Gastrocnemius medialis (tissue), 4 donors: ENCODE results near the gene ULBP2. TPM values are rescaled to one million over a fixed set of nuclear protein-coding genes. Genes with fewer than 3 reads are reported as not detected.

Source experiments
- ATAC-seq, 2 donors: fragments of 150-250 bp; one replicate each; pipeline ENCODE4 v1.9.1; 2016
- DNase-seq, 2 donors: peaks; one replicate each; pipeline ENCODE4 v3.0.0-alpha.2; 2019
- H3K27ac ChIP-seq, 4 donors: fragments of 200-600 bp; sonication (generic); 1 replicate in 1 of 4; 2 replicates in 3 of 4; pipeline ENCODE4 v1.5.1; 2016 to 2018; ENCODE audit warnings: mild to moderate bottlenecking in 2 of 4, moderate library complexity in 1 of 4
- H3K27me3 ChIP-seq, 3 donors: fragments of 200-600 bp; sonication (generic) in 2 of 3; 1 replicate in 1 of 3; 2 replicates in 2 of 3; pipeline versions ENCODE4 v1.5.1 to v1.6.0; 2016 to 2019; ENCODE audit warnings: mild to moderate bottlenecking in 1 of 3, moderate library complexity in 1 of 3
- H3K36me3 ChIP-seq, 2 donors: fragments of 200-600 bp; sonication (generic) in 1 of 2; one replicate each; pipeline ENCODE4 v1.5.1; 2017 to 2018
- H3K4me1 ChIP-seq, 2 donors: fragments of 200-600 bp; sonication (generic) in 1 of 2; one replicate each; pipeline ENCODE4 v1.5.1; 2016 to 2017; ENCODE audit warnings: mild to moderate bottlenecking in 2 of 2
- H3K4me3 ChIP-seq, 4 donors: fragments of 200-600 bp; sonication (generic) in 3 of 4; 1 replicate in 1 of 4; 2 replicates in 3 of 4; pipeline ENCODE4 v1.5.1; 2016 to 2019; ENCODE audit warnings: mild to moderate bottlenecking in 2 of 4
- H3K9me3 ChIP-seq, 3 donors: fragments of 200-600 bp; sonication (generic) in 2 of 3; 1 replicate in 1 of 3; 2 replicates in 2 of 3; pipeline ENCODE4 v1.5.1; 2016 to 2019
- POLR2A ChIP-seq, 2 donors: fragments of 450-650 bp; IDR thresholded peaks; one replicate each; pipeline ENCODE4 v1.6.1; 2017; ENCODE audit warnings: antibody characterized with exemption in 2 of 2, mild to moderate bottlenecking in 2 of 2, moderate library complexity in 2 of 2
- in situ Hi-C, 4 donors: fragments of 200-750 bp; cut with MboI; loops; one replicate each; pipeline versions ENCODE4 v1.15.0 to v1.8.0; 2017; ENCODE audit warnings: low sequenced_read_pairs in 4 of 4
- intact Hi-C: fragments of 100-400 bp; cut with DNase I; formaldehyde crosslinking; loops from one replicate; pipeline ENCODE4 v1.15.1; 2023; ENCODE audit warnings: low total_unique reads
- total RNA-seq, 4 donors: library from RNA; depleted of rRNA; stranded (reverse); fragments of >200 nt; gene quantifications; one replicate each; pipeline versions ENCODE4 v1.1.0 to v1.2.3, GENCODE V29; 2016
- TF ChIP-seq, protein P1 (sequence below), 5 experiments: fragments of 450-650 bp in 3 of 5; fragments of 200-600 bp in 2 of 5; sonication (generic) in 2 of 5; IDR thresholded peaks in 4 of 5; conservative IDR thresholded peaks in 1 of 5; 1 replicate in 4 of 5; 2 replicates in 1 of 5; pipeline ENCODE4 v1.5.1; 2016 to 2019; ENCODE audit warnings: antibody characterized with exemption in 5 of 5, mild to moderate bottlenecking in 3 of 5, moderate library complexity in 3 of 5

The ULBP2 gene, protein sequence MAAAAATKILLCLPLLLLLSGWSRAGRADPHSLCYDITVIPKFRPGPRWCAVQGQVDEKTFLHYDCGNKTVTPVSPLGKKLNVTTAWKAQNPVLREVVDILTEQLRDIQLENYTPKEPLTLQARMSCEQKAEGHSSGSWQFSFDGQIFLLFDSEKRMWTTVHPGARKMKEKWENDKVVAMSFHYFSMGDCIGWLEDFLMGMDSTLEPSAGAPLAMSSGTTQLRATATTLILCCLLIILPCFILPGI
- total RNA-seq, result under 1 TPM in 2 of 4 donors, not detected in 2; 0.44 to 0.49 TPM

DNA sequence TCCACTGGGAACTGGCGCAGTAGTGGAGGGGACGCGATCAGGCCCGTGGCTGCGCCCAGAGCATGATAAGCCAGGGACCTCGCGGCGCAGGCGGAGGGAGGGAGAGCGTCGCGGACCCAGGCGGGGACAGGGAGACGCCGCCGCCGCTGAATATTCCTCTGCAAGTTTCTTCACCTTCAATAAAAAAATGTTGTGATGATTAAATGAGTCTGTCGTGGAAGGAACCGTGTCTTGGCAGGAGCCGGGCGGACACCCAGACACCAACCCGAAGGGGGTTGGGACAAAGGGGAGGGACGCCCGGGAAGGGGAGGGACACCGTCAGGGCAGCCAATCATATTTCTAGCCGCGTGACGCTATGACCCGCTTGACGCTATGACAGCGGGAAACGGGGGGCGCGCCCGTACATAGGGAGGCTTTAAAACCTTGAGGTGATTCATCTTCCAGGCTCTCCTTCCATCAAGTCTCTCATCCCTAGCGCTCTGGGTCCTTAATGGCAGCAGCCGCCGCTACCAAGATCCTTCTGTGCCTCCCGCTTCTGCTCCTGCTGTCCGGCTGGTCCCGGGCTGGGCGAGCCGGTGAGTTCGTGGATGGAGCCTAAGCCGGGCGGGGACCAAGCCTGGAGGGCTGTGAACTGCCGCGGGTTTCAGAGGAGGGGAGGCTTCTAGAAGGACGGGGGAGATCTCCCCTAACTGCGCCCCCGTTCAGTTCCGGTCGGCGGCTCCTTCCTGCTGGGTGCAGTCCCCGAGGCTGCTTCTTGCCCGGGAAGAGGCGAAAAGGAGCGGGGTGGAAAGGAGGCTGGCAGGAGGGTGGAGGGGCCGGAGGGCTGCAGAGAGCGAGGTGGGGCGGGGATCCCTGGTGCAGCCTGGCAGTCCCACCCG, at the start of gene ULBP2:
ULBP2 (plus strand) TSS at position 432 of the 878 bp plus-strand sequence; CDS start at position 491, 59 bp downstream.
- H3K9me3 ChIP-seq, result no peaks in the 10 kb centered on the region
- H3K27ac ChIP-seq, result peak within 1 kb of the TSS in 2 of 4 donors; percentile 45 to 53
- no peaks in the 10 kb centered on the region for H3K36me3 ChIP-seq
- DNase-seq, result peak; percentile 65 to 70
- intact Hi-C loops, result no loop called here
- ATAC-seq, result peak; percentile 89 to 93
- peaks cover 41 to 54% (median 42%) of the 10 kb centered on the region in 3 donors for H3K27me3 ChIP-seq
- H3K4me3 ChIP-seq, result peak within 1 kb of the TSS; percentile 63 to 97 (median 70)
- in situ Hi-C loops, result no loop called here
- TF ChIP-seq POLR2A (IDR thresholded peaks at IDR 0.05), result peak; percentile 45 to 72
- TF ChIP-seq, protein P1, sequence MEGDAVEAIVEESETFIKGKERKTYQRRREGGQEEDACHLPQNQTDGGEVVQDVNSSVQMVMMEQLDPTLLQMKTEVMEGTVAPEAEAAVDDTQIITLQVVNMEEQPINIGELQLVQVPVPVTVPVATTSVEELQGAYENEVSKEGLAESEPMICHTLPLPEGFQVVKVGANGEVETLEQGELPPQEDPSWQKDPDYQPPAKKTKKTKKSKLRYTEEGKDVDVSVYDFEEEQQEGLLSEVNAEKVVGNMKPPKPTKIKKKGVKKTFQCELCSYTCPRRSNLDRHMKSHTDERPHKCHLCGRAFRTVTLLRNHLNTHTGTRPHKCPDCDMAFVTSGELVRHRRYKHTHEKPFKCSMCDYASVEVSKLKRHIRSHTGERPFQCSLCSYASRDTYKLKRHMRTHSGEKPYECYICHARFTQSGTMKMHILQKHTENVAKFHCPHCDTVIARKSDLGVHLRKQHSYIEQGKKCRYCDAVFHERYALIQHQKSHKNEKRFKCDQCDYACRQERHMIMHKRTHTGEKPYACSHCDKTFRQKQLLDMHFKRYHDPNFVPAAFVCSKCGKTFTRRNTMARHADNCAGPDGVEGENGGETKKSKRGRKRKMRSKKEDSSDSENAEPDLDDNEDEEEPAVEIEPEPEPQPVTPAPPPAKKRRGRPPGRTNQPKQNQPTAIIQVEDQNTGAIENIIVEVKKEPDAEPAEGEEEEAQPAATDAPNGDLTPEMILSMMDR (IDR thresholded peaks at IDR 0.05 in 4 of 5, conservative IDR thresholded peaks at IDR 0.05 in 1 of 5), result no peak
- H3K4me1 ChIP-seq, result peaks cover 12 to 26% of the 10 kb centered on the region in 2 donors

DNA sequence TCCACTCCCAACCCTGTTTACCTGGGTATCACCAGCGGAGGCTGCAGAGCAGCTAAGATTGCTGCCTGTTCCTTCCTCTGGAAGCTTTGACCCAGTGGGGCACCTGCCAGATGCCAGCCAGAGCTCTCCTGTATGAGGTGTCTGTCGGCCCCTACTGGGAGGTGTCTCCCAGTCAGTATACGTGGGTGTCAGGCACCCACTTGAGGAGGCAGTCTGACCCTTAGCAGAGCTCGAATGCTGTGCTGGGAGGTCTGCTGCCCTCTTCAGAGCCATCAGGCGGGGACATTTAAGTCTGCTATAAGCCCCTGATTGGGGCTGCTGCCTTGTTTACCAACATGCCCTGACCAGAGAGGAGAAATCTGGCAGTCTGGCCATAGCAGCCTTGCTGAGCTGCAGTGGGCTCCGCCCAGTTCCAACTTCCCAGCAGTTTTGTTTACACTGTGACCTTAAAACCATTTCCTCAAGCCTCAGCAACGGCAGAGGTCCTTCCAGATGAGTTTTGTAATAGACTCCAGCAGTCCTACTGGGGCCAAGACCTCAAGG, 46.7 kb upstream of the ULBP2 start:
- H3K4me3 ChIP-seq, result peak overlapping the region in 1 of 4 donors; percentile 8
- intact Hi-C loops (loop anchor here (5.0 to 10.0 kb wide), 3 partner anchors 143 to 1500 kb away; partner anchors contain the start of genes PPIL4 and ZBTB2), in situ Hi-C loops (no loop called here)
- ATAC-seq (peak; percentile 65 to 72), DNase-seq (peak; percentile 68 to 80)
- no peaks in the 10 kb centered on the region for H3K27me3 ChIP-seq
- peak overlapping the region; percentile 77 to 86 (median 85) for H3K27ac ChIP-seq
- no peaks in the 10 kb centered on the region for H3K9me3 ChIP-seq
- H3K36me3 ChIP-seq, result no peaks in the 10 kb centered on the region
- H3K4me1 ChIP-seq, result peaks cover 43 to 53% of the 10 kb centered on the region in 2 donors
- TF ChIP-seq, protein P1 (IDR thresholded peaks at IDR 0.05 in 4 of 5, conservative IDR thresholded peaks at IDR 0.05 in 1 of 5), result peak in 1 of 5 experiments; percentile 36
- TF ChIP-seq POLR2A (IDR thresholded peaks at IDR 0.05), result no peak

DNA sequence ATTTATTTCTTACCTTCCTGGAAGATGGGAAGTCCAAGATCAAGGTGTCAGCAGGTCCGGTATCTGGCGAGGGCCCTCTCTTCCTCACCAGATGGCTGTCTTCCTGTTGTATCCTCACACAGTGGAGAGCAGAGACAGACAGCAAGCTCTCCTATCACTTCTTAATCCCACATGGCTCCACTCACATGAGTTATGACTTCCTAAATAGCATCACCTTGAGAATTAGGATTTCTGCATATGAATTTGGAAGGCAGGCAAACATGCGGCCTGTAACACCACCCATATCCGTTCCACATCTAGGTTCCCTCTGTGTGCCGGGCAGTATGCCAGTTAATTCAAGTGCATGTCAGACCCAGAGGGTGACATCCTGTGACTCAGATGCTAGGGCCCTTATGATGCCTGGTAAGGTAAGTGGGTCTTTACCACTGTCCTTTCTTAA, 46.0 kb upstream of the ULBP2 start:
- Histone ChIP-seq H3K27ac (peak overlapping the region; percentile 77 to 86 (median 85)), H3K27me3 (no peaks in the 10 kb centered on the region), H3K9me3 (no peaks in the 10 kb centered on the region), H3K36me3 (no peaks in the 10 kb centered on the region), H3K4me3 (no peak overlapping the region), H3K4me1 (peaks cover 35 to 45% of the 10 kb centered on the region in 2 donors)
- no peak for TF ChIP-seq POLR2A (IDR thresholded peaks at IDR 0.05)
- TF ChIP-seq, protein P1 (IDR thresholded peaks at IDR 0.05 in 4 of 5, conservative IDR thresholded peaks at IDR 0.05 in 1 of 5), result no peak
- in situ Hi-C loops, result no loop called here
- DNase-seq, result peak; percentile 78 to 88
- ATAC-seq, result peak; percentile 64 to 79
- intact Hi-C loops, result loop anchor here (2.0 to 10.0 kb wide), 4 partner anchors 55 to 1499 kb away; partner anchors contain the start of genes PPIL4 and ZBTB2

DNA sequence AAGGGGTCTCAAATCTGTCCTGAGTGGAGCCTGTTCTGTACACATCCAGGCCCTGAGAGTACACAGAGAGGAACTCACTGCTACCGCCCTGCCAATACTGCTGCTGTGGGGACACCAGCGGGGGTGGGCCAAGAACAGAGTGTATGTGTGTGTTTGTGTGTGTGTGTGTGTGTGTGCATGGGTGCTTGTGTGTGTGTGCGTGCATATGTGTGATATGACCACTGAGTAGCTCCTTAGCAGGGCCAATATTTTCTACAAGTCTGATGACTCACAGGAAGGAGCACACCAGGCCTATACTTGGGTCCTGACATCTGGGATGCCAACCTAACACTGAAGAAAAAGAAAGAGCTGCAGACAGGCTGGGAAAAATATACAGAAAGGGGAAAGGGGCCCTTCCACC, 45.3 kb upstream of the ULBP2 start:
- peak; percentile 34 to 59 for ATAC-seq
- Histone ChIP-seq H3K9me3 (no peaks in the 10 kb centered on the region), H3K27ac (peak overlapping the region; percentile 77 to 86 (median 85)), H3K27me3 (no peaks in the 10 kb centered on the region), H3K36me3 (no peaks in the 10 kb centered on the region), H3K4me3 (no peak overlapping the region), H3K4me1 (peaks cover 35 to 42% of the 10 kb centered on the region in 2 donors)
- in situ Hi-C loops (no loop called here), intact Hi-C loops (loop anchor here (2.0 to 10.0 kb wide), 4 partner anchors 56 to 1498 kb away; partner anchors contain the start of genes PPIL4 and ZBTB2)
- peak in 1 of 2 donors; percentile 24 for DNase-seq
- TF ChIP-seq POLR2A (IDR thresholded peaks at IDR 0.05), result no peak
- TF ChIP-seq, protein P1 (IDR thresholded peaks at IDR 0.05 in 4 of 5, conservative IDR thresholded peaks at IDR 0.05 in 1 of 5), result no peak
